Measurements from ENCODE around the gene TRAT1. TPM values are rescaled to one million over a fixed set of nuclear protein-coding genes. Genes with fewer than 3 reads are reported as not detected.

The TRAT1 gene
- total RNA-seq, 2 experiments from 2014 or later: not detected

DNA sequence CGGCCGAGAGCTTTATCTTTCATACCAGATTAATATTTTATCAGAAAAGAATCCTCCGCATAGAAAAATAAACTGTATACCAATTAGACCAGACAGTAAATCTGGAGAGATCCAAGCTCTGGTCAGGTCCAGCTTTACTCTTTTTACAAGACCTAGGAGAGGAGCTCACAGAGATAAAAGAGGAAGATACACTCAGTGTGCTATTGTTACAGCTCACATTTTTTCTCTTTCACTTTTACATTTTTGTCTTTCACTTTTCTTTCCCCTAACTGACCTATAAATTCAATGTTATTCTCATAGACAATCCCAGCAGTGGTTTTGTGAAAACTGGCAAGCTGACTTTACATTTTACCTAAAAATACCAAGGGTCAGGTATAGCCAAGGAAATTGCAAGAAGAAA is 75.3 kb downstream of the TRAT1 start:
- TF ChIP-seq CTCF (conservative IDR thresholded peaks at IDR 0.05; ENCODE audit: low read length): no peak
- no peaks in the 10 kb centered on the region for H3K36me3 ChIP-seq (ENCODE audit: insufficient read depth, low read length)
- H3K27ac ChIP-seq (ENCODE audit: low read depth, low read length, poor library complexity, severe bottlenecking): no peak overlapping the region
- H4K20me1 ChIP-seq (ENCODE audit: insufficient read depth, low read length): no peaks in the 10 kb centered on the region
- POLR2A ChIA-PET: interaction anchor here (0.8 to 1.3 kb wide), 2 partner anchors 10 to 11 kb away, joined by 4 read pairs; no protein-coding TSS in a partner anchor
- CTCF ChIA-PET (ENCODE audit: unreplicated experiment): no interaction called here
- no peak for DNase-seq (ENCODE audit: low spot score)
- H3K9me3 ChIP-seq (ENCODE audit: low read length): no peaks in the 10 kb centered on the region
- BruUV-seq (replicated peaks): no TSS peak
- no peaks in the 10 kb centered on the region for H3K9me2 ChIP-seq (ENCODE audit: insufficient read depth, low read length)
- H3K4me2 ChIP-seq (ENCODE audit: low read length): no peak overlapping the region
- no peaks in the 10 kb centered on the region for H3K4me1 ChIP-seq (ENCODE audit: insufficient read depth, low read length, poor library complexity, severe bottlenecking)
- no peaks in the 10 kb centered on the region for H3K79me2 ChIP-seq (ENCODE audit: insufficient read depth, low read depth, low read length)
- H2AFZ ChIP-seq (ENCODE audit: low read length): no peak overlapping the region
- intact Hi-C loops (cut with micrococcal nuclease; ENCODE audit: unreplicated experiment): no loop called here
- H3K4me3 ChIP-seq (ENCODE audit: low read depth, low read length, poor library complexity, severe bottlenecking): no peak overlapping the region

GRCh38 chr3:108899530-108899929 is 76.9 kb downstream of the TRAT1 start:
- H3K9me3 ChIP-seq (ENCODE audit: low read length): no peaks in the 10 kb centered on the region
- no peak for DNase-seq (ENCODE audit: low spot score)
- no peak overlapping the region for H3K27ac ChIP-seq (ENCODE audit: low read depth, low read length, poor library complexity, severe bottlenecking)
- H3K36me3 ChIP-seq (ENCODE audit: insufficient read depth, low read length): no peaks in the 10 kb centered on the region
- no peaks in the 10 kb centered on the region for H3K4me1 ChIP-seq (ENCODE audit: insufficient read depth, low read length, poor library complexity, severe bottlenecking)
- no TSS peak for BruUV-seq (replicated peaks)
- ChIA-PET POLR2A (no interaction called here), CTCF (ENCODE audit: unreplicated experiment) (no interaction called here)
- H3K4me3 ChIP-seq (ENCODE audit: low read depth, low read length, poor library complexity, severe bottlenecking): no peak overlapping the region
- H3K4me2 ChIP-seq (ENCODE audit: low read length): no peak overlapping the region
- H2AFZ ChIP-seq (ENCODE audit: low read length): no peak overlapping the region
- intact Hi-C loops (cut with micrococcal nuclease; ENCODE audit: unreplicated experiment): no loop called here
- H4K20me1 ChIP-seq (ENCODE audit: insufficient read depth, low read length): no peaks in the 10 kb centered on the region
- no peaks in the 10 kb centered on the region for H3K9me2 ChIP-seq (ENCODE audit: insufficient read depth, low read length)
- H3K79me2 ChIP-seq (ENCODE audit: insufficient read depth, low read depth, low read length): no peaks in the 10 kb centered on the region
- TF ChIP-seq CTCF (conservative IDR thresholded peaks at IDR 0.05; ENCODE audit: low read length) (no peak), EZH2phosphoT487 (IDR thresholded peaks at IDR 0.05; ENCODE audit: borderline replicate concordance, low read depth, low read length) (no peak)

Other genes starting within 250 kb of the TRAT1 start
- gene CIP2A, start 233.3 kb upstream of the TRAT1 start, total RNA-seq (2014; rRNA removed; shearing (Covaris generic)): 71.9 and 74.1 TPM in 2 replicates
- gene CIP2A, start 233.3 kb upstream of the TRAT1 start, total RNA-seq (2022): 71.6 and 77.2 TPM in 2 replicates
- gene DZIP3, start 233.1 kb upstream of the TRAT1 start, total RNA-seq (2014; rRNA removed; shearing (Covaris generic)): 14.5 and 16.6 TPM in 2 replicates
- gene DZIP3, start 233.1 kb upstream of the TRAT1 start, total RNA-seq (2022): 30.9 and 31.8 TPM in 2 replicates
- not detected in 2 replicates for gene RETNLB, start 65.4 kb upstream of the TRAT1 start, total RNA-seq (2014; rRNA removed; shearing (Covaris generic))
- not detected in 2 replicates for gene RETNLB, start 65.4 kb upstream of the TRAT1 start, total RNA-seq (2022)
- not detected in 2 replicates for gene GUCA1C, start 131.1 kb downstream of the TRAT1 start, total RNA-seq (2014; rRNA removed; shearing (Covaris generic))
- not detected in 2 replicates for gene GUCA1C, start 131.1 kb downstream of the TRAT1 start, total RNA-seq (2022)

Measured in OCI-LY7 (cell line).